ENCODE results near the gene NFASC.

Gene NFASC

GRCh38 chr1:204989266-204990058 is 118.8 kb downstream of the NFASC start:
- peak; percentile 63 for DNase-seq

- DNase-seq = no peak
Observed at GRCh38 chr1:204990059-204990664, 119.5 kb downstream of the NFASC start.

GRCh38 chr1:204990721-204991341 is 120.2 kb downstream of the NFASC start:
- no peak for DNase-seq

GRCh38 chr1:204991342-204991844 is 120.7 kb downstream of the NFASC start:
- no peak for DNase-seq

GRCh38 chr1:204992201-204992997 is 121.7 kb downstream of the NFASC start:
- peak; percentile 19 for DNase-seq

- DNase-seq = no peak
Observed at GRCh38 chr1:204992998-204993314, 122.3 kb downstream of the NFASC start.

GRCh38 chr1:204994086-204994862 is 123.6 kb downstream of the NFASC start:
- DNase-seq = no peak

GRCh38 chr1:204996981-204997380 is 126.3 kb downstream of the NFASC start:
- DNase-seq = no peak

GRCh38 chr1:204997591-204998355 is 127.1 kb downstream of the NFASC start:
- DNase-seq = no peak

- DNase-seq = no peak
Observed at GRCh38 chr1:205001162-205001561, 130.5 kb downstream of the NFASC start.

- no peak for DNase-seq
Observed at GRCh38 chr1:205002705-205003104, 132.0 kb downstream of the NFASC start.

GRCh38 chr1:205003358-205004131 is 132.9 kb downstream of the NFASC start:
- no peak for DNase-seq

GRCh38 chr1:205004351-205004750 is 133.7 kb downstream of the NFASC start:
- no peak for DNase-seq

GRCh38 chr1:205008896-205009295 is 138.2 kb downstream of the NFASC start:
- no peak for DNase-seq

- DNase-seq = no peak
Observed at GRCh38 chr1:205009670-205010069, 139.0 kb downstream of the NFASC start.

GRCh38 chr1:205012391-205013140 is 141.9 kb downstream of the NFASC start:
- no peak for DNase-seq

GRCh38 chr1:205013683-205014367 is 143.2 kb downstream of the NFASC start:
- DNase-seq = no peak

GRCh38 chr1:205014783-205015182 is 144.1 kb downstream of the NFASC start:
- DNase-seq = no peak

- DNase-seq = no peak
Observed at GRCh38 chr1:205015241-205015640, 144.6 kb downstream of the NFASC start.
